ENCODE data around the gene ACOT11. TPM values are rescaled to one million over a fixed set of nuclear protein-coding genes. Genes with fewer than 3 reads are reported as not detected.
"Not testable (repeated sequence)": the region's sequence is repeated elsewhere in the genome, so short reads cannot be mapped to it uniquely, and the experiment has no call there.

Gene ACOT11
- total RNA-seq, 1 donor from 2014 or later, result 0.51 TPM

- no peaks in the 10 kb centered on the region for H3F3A ChIP-seq (ENCODE audit: low read depth)
- Mint-ChIP-seq H3K27ac (peak within 1 kb of the TSS; percentile 87), H3K36me3 (no peaks in the 10 kb centered on the region), H3K9me3 (no peaks in the 10 kb centered on the region), H3K4me3 (no peak within 1 kb of the TSS), H3K4me1 (peaks cover 8% of the 10 kb centered on the region), H3K27me3 (ENCODE audit: insufficient read depth, low read depth) (peaks cover 6% of the 10 kb centered on the region)
- H3K79me2 ChIP-seq (ENCODE audit: low read depth), result no peaks in the 10 kb centered on the region
- H3K9me3 ChIP-seq (ENCODE audit: low read depth), result no peaks in the 10 kb centered on the region
- H3K27ac ChIP-seq, result no peak within 1 kb of the TSS
- DNase-seq (ENCODE audit: low spot score), result no peak
- H3K4me2 ChIP-seq, result no peak within 1 kb of the TSS
- no peak within 1 kb of the TSS for H3K4me3 ChIP-seq
- peaks cover 5% of the 10 kb centered on the region for H3K4me1 ChIP-seq
- H2AFZ ChIP-seq (replicated peaks), result no peak within 1 kb of the TSS
- H4K20me1 ChIP-seq (ENCODE audit: low read depth), result no peaks in the 10 kb centered on the region
- TF ChIP-seq EZH2phosphoT487 (IDR thresholded peaks at IDR 0.05) (no peak), EZH2 (IDR thresholded peaks at IDR 0.05) (no peak), CTCF (IDR thresholded peaks at IDR 0.05) (no peak)
- no peak within 1 kb of the TSS for H3K9ac ChIP-seq
- no peaks in the 10 kb centered on the region for H3K27me3 ChIP-seq
- no peaks in the 10 kb centered on the region for H3K36me3 ChIP-seq
These were observed 75.4 kb downstream of the ACOT11 start, which contains the start of gene FAM151A for GRCh38 chr1:54623216-54624007. Gene FAM151A, minus strand, starts transcription at chr1:54623525. Its CDS starts 130 bp downstream, at chr1:54623395.

GRCh38 chr1:54624466-54625464 lies 76.7 kb downstream of the ACOT11 start:
- no peaks in the 10 kb centered on the region for H3K9me3 Mint-ChIP-seq
- Histone ChIP-seq H3K79me2 (ENCODE audit: low read depth) (no peaks in the 10 kb centered on the region), H3K4me3 (no peak overlapping the region), H3K36me3 (no peaks in the 10 kb centered on the region), H3K27me3 (no peaks in the 10 kb centered on the region), H4K20me1 (ENCODE audit: low read depth) (no peaks in the 10 kb centered on the region), H3F3A (ENCODE audit: low read depth) (no peaks in the 10 kb centered on the region), H3K4me1 (peaks cover 4% of the 10 kb centered on the region), H2AFZ (replicated peaks) (no peak overlapping the region), H3K27ac (no peak overlapping the region), H3K9ac (no peak overlapping the region), H3K4me2 (no peak overlapping the region), H3K9me3 (ENCODE audit: low read depth) (no peaks in the 10 kb centered on the region)
- TF ChIP-seq CTCF (IDR thresholded peaks at IDR 0.05), result no peak
- H3K36me3 Mint-ChIP-seq, result no peaks in the 10 kb centered on the region
- no peak overlapping the region for H3K4me3 Mint-ChIP-seq
- H3K4me1 Mint-ChIP-seq, result peaks cover 6% of the 10 kb centered on the region
- H3K27me3 Mint-ChIP-seq (ENCODE audit: insufficient read depth, low read depth), result peaks cover 6% of the 10 kb centered on the region
- no peak for DNase-seq (ENCODE audit: low spot score)
- no peak overlapping the region for H3K27ac Mint-ChIP-seq

GRCh38 chr1:54627196-54627595 lies 79.2 kb downstream of the ACOT11 start:
- no peak overlapping the region for H3K4me2 ChIP-seq
- no peaks in the 10 kb centered on the region for H3K9me3 ChIP-seq (ENCODE audit: low read depth)
- H3K79me2 ChIP-seq (ENCODE audit: low read depth), result no peaks in the 10 kb centered on the region
- H2AFZ ChIP-seq (replicated peaks), result no peak overlapping the region
- Mint-ChIP-seq H3K27me3 (ENCODE audit: insufficient read depth, low read depth) (peaks cover 10% of the 10 kb centered on the region), H3K4me3 (no peak overlapping the region), H3K36me3 (no peaks in the 10 kb centered on the region), H3K27ac (no peak overlapping the region), H3K9me3 (no peaks in the 10 kb centered on the region), H3K4me1 (peaks cover 12% of the 10 kb centered on the region)
- no peak overlapping the region for H3K4me3 ChIP-seq
- TF ChIP-seq EZH2 (IDR thresholded peaks at IDR 0.05), result no peak
- no peak for TF ChIP-seq CTCF (IDR thresholded peaks at IDR 0.05)
- TF ChIP-seq EZH2phosphoT487 (IDR thresholded peaks at IDR 0.05), result no peak
- no peaks in the 10 kb centered on the region for H3K4me1 ChIP-seq
- no peaks in the 10 kb centered on the region for H3K36me3 ChIP-seq
- H3K27ac ChIP-seq, result no peak overlapping the region
- no peak for DNase-seq (ENCODE audit: low spot score)
- no peaks in the 10 kb centered on the region for H3F3A ChIP-seq (ENCODE audit: low read depth)
- no peak overlapping the region for H3K9ac ChIP-seq
- no peaks in the 10 kb centered on the region for H3K27me3 ChIP-seq
- H4K20me1 ChIP-seq (ENCODE audit: low read depth), result no peaks in the 10 kb centered on the region

- not testable (repeated sequence) for H2AFZ ChIP-seq (replicated peaks); H3K4me3 ChIP-seq; H3K79me2 ChIP-seq (ENCODE audit: low read depth); H3K9ac ChIP-seq; H3K36me3 Mint-ChIP-seq; H3K27me3 Mint-ChIP-seq (ENCODE audit: insufficient read depth, low read depth); H3K4me3 Mint-ChIP-seq; DNase-seq (ENCODE audit: low spot score); H3K27me3 ChIP-seq; H3K27ac ChIP-seq; H3F3A ChIP-seq (ENCODE audit: low read depth); H3K36me3 ChIP-seq; H3K27ac Mint-ChIP-seq; H3K4me2 ChIP-seq; H3K4me1 ChIP-seq; H3K9me3 ChIP-seq (ENCODE audit: low read depth); H4K20me1 ChIP-seq (ENCODE audit: low read depth); H3K9me3 Mint-ChIP-seq
- peaks cover 20% of the 10 kb centered on the region for H3K4me1 Mint-ChIP-seq
These were observed 87.8 kb downstream of the ACOT11 start for GRCh38 chr1:54635804-54636203.

Data from neural progenitor cell (in vitro differentiated cells).